ENCODE data around the gene RASA3. TPM values are rescaled to one million over a fixed set of nuclear protein-coding genes. Genes with fewer than 3 reads are reported as not detected.

Gene RASA3
- total and polyA plus RNA-seq, 7 donors: 4.2 to 22.4 (median 16.9) TPM

- peak; percentile 57 for DNase-seq
- no peaks in the 10 kb centered on the region for H3K27me3 ChIP-seq
- intact Hi-C loops (cut with DNase I): no loop called here
These were observed 45.0 kb downstream of the RASA3 start for GRCh38 chr13:114087430-114087829.

GRCh38 chr13:114082849-114083645, 49.4 kb downstream of the RASA3 start:
- no peak overlapping the region for H3K4me3 ChIP-seq
- 92 to 95% methylated on average over 23 of the region's 23 CpGs for WGBS, 2 donors
- TF ChIP-seq CTCF (IDR thresholded peaks at IDR 0.05) (no peak), POLR2A (IDR thresholded peaks at IDR 0.05) (no peak), EP300 (IDR thresholded peaks at IDR 0.05) (no peak), POLR2AphosphoS5 (IDR thresholded peaks at IDR 0.05) (no peak)
- no peak for DNase-seq
- no peaks in the 10 kb centered on the region for H3K36me3 ChIP-seq
- H3K9me3 ChIP-seq: no peaks in the 10 kb centered on the region
- H3K27me3 ChIP-seq: no peaks in the 10 kb centered on the region
- H3K27ac ChIP-seq: no peak overlapping the region
- peaks cover 0 to 12% (median 11%) of the 10 kb centered on the region in 4 donors for H3K4me1 ChIP-seq
- intact Hi-C loops (cut with DNase I): no loop called here

More at GRCh38 chr13:114087430-114087829, 45.0 kb downstream of the RASA3 start:
- no peak for TF ChIP-seq POLR2A (IDR thresholded peaks at IDR 0.05)
- Histone ChIP-seq H3K36me3 (no peaks in the 10 kb centered on the region), H3K4me1 (no peaks in the 10 kb centered on the region), H3K27ac (no peak overlapping the region), H3K4me3 (no peak overlapping the region), H3K9me3 (no peaks in the 10 kb centered on the region)
- 92 to 97% methylated on average over 18 of the region's 18 CpGs for WGBS, 2 donors

GRCh38 chr13:114081761-114082681, 50.4 kb downstream of the RASA3 start:
- no peaks in the 10 kb centered on the region for H3K9me3 ChIP-seq
- WGBS, 2 donors: 60 to 93% methylated on average over 30 of the region's 30 CpGs
- H3K4me1 ChIP-seq: peaks cover 0 to 22% (median 13%) of the 10 kb centered on the region in 4 donors
- DNase-seq: peak; percentile 58
- no peak overlapping the region for H3K4me3 ChIP-seq
- no peaks in the 10 kb centered on the region for H3K27me3 ChIP-seq
- H3K27ac ChIP-seq: no peak overlapping the region
- no peak for TF ChIP-seq POLR2A (IDR thresholded peaks at IDR 0.05)
- no peak for TF ChIP-seq EP300 (IDR thresholded peaks at IDR 0.05)
- TF ChIP-seq CTCF (IDR thresholded peaks at IDR 0.05): no peak
- TF ChIP-seq POLR2AphosphoS5 (IDR thresholded peaks at IDR 0.05): no peak
- intact Hi-C loops (cut with DNase I): no loop called here
- H3K36me3 ChIP-seq: no peaks in the 10 kb centered on the region

GRCh38 chr13:114080739-114081561, 51.5 kb downstream of the RASA3 start:
- TF ChIP-seq CTCF (IDR thresholded peaks at IDR 0.05) (no peak), POLR2AphosphoS5 (IDR thresholded peaks at IDR 0.05) (no peak), POLR2A (IDR thresholded peaks at IDR 0.05) (no peak), EP300 (IDR thresholded peaks at IDR 0.05) (no peak)
- no peak overlapping the region for H3K27ac ChIP-seq
- no peaks in the 10 kb centered on the region for H3K36me3 ChIP-seq
- DNase-seq: peak; percentile 54
- intact Hi-C loops (cut with DNase I): no loop called here
- H3K27me3 ChIP-seq: no peaks in the 10 kb centered on the region
- H3K4me1 ChIP-seq: peaks cover 0 to 22% (median 14%) of the 10 kb centered on the region in 4 donors
- H3K4me3 ChIP-seq: no peak overlapping the region
- WGBS, 2 donors: 92 to 93% methylated on average over 34 of the region's 34 CpGs
- no peaks in the 10 kb centered on the region for H3K9me3 ChIP-seq

Data from sigmoid colon (tissue), 7 donors.